G401 (cell line): Measurements from ENCODE around the gene RPL4. TPM values are rescaled to one million over a fixed set of nuclear protein-coding genes. Genes with fewer than 3 reads are reported as not detected.
"Not testable (repeated sequence)": the region's sequence is repeated elsewhere in the genome, so short reads cannot be mapped to it uniquely, and the experiment has no call there.

Experiments used
- DNase-seq: peaks from one replicate; pipeline ENCODE4 v3.0.0-alpha.2; 2015; ENCODE audit warnings: low spot score
- in situ Hi-C: cut with HindIII; loops from 2 replicates; pipeline ENCODE4 v1.10.0; 2016; ENCODE audit warnings: low sequenced_read_pairs, mixed read lengths
- total RNA-seq: library from RNA; depleted of rRNA; stranded (reverse); fragments of >200 nt; shearing (Covaris generic); gene quantifications from 2 replicates; pipeline ENCODE4 v1.2.3, GENCODE V29; 2014; rRNA removed

RPL4 gene
- total RNA-seq, 1 experiment from 2014 or later, result 10,667 TPM

DNA sequence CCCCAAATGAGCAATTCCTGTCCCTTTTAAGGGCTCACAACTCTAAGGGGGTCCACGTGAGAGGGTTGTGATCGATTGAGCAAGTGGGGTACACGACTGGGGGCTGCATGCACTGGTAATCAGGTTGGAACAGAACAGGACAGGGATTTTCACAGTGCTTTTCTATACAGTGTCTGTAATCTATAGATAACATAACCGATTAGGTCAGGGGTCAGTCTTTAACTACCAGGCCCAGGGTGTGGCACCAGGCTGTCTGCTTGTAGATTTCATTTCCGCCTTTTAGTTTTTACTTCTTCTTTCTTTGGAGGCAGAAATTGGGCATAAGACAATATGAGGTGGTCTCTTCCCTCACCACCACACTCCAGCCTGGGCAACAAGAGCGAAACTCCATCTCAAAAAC, 39.4 kb downstream of the RPL4 start:
- DNase-seq, in situ Hi-C loops: not testable (repeated sequence)

DNA sequence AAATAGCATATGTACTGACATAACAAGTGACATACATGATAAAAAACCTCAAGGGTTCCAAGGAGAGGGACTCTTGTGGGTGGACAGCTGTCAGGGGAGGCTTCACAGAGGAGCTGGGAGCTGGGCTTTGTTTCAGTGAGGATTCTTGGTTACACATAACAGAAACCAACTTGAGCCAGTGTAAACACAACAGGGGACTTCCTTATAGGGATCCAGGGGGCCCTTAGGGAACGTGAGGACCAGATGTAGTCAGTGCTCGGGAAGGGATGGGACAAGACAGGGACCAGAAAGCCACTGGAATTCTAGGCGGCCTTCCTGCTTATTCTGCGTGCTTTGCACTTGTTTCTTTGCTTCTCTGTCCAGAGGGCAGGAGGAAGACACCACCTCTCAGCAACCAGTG, 42.0 kb downstream of the RPL4 start:
- in situ Hi-C loops, result no loop called here
- DNase-seq, result no peak

DNA sequence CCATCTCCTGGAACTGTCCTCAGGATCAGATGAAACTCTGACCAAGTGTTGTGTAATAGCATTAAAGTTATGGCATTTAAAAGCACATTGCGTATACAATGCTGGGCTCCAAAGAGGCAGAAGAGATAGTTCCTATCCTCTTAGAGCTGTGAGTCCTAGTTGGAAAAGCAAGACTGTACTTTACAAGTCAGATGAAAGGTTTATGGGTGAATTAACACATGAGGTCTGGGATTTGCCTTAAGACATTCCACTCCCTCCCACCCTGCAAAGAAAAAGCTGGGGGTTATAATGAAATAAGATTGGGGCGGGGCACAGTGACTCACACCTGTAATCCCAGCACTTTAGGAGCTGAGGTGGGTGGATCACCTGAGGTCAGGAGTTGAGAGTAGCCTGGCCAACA, 42.7 kb downstream of the RPL4 start:
- in situ Hi-C loops, result no loop called here
- DNase-seq, result no peak

DNA sequence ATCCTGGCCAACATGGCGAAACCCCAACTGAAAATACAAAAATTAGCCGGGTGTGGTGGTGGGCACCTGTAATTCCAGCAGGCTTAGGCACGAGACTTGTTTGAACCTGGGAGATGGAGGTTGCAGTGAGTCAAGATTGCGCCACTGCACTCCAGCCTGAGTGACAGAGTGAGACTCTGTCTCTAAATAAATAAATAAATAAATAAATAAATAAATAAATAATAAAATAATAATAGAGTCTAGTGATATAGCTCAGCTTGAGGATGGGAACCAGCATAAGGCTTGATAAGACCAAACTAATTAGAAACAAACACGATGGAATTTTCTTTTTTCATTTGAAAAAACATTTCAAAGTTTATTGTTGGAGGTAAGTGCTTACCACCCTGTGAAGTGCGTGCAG, 43.4 kb downstream of the RPL4 start:
- in situ Hi-C loops, DNase-seq: not testable (repeated sequence)

DNA sequence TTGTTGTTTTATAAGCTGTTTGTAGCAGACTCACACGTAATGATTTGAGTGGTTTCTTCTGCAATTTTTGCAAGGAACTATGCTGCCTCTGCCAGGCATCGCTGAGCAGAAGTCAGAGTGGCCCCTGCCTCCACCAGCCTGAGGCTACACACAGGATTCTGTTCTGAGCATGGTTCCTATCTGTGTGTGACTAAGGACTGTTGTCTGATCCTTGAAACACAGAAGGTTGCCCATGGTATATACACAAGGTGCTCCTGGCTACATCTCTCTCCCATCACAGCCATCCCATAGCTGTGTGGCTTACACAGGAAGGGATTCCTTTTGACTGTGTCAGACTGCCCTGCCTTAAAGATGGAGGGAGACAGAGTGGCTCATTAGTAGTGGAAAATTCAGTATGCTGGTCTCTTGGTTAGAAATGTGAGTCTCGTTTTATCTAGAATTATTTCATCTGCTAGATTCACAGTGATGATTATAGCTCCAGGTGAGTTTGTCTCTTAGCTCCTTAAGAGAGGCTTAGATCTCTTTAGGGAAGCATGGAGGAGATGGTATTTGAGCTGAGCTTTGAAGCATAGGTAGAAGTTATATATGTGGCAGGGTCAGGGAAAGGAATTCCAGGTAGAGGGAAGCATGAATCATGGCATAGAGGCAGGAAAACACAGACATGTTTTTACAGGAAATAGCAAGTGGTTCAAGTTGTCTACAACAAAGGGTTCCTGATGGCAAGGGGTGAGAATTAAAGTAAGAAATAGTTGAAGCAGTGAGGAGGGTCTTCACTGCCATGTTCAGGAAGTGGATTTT, 44.6 kb downstream of the RPL4 start:
- in situ Hi-C loops, result no loop called here
- no peak for DNase-seq

DNA sequence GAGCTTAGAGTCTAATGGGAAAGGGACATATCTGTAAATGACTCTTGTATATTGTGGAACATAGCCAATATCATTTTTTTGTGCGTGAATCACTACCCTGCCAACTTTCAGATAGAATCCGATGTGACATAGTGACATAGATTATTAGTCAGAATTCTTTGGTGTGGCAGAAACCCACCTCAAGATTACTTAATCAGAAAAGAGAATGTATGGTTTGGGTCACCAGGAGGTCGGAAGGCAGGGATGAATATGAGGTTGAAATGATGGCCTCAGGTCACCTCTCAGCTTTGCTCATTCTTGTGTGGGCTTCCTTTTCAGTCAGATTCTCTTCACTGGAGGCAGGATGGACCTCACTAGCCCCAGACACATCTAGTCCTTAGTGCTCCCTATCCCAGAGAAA, 48.4 kb downstream of the RPL4 start:
- in situ Hi-C loops, result no loop called here

DNA sequence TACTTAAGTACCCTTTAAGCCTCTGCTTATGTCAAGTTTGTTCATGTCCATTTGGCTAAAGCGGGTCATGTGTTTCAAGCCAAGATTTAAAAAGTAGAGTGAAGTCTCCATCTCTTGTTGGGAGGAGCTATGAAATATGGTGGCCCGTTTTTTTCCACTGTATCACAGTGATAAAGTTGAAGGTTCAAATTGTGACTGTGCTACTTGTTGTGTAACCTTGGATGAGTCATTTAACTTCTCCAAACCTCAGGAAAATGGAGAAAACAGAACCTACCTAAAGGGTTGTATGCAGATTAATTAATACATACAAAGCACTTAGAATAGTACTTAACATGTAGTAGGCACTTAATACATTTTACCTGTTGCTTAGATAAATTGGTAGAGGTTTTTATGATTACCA, 50.5 kb downstream of the RPL4 start:
- DNase-seq, result no peak
- in situ Hi-C loops, result no loop called here

More for the DNA sequence above, 48.4 kb downstream of the RPL4 start:
- no peak for DNase-seq

DNA sequence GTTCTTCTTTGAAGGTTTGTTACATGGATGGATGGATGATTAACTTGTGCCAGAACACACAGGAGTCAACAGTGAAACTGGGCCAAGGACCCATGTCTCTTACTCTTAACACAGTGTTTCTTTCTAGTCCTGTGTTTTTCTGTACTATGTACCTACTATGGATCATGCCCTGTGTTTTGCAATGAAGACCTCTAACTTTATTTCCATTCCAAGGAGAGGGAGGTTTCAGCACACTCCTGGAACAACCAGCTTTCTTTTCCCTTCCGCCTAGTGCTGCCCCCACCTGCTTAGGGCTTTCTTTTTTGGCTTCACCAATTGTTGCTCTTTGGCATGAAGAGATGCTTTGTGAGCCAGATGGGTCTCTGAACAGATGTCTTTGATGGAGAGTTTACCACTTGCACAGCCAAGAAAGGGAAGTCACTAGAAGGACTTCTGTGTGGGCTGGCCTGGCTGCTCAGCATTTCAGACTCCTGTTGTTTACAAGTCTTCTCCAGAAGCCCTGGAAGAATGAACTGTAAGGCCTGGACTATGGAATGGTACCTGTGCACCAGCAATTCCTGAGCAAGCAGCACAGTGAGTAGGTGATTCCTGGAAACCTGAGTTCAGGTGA, 51.6 kb downstream of the RPL4 start:
- peak; percentile 64 for DNase-seq

DNA sequence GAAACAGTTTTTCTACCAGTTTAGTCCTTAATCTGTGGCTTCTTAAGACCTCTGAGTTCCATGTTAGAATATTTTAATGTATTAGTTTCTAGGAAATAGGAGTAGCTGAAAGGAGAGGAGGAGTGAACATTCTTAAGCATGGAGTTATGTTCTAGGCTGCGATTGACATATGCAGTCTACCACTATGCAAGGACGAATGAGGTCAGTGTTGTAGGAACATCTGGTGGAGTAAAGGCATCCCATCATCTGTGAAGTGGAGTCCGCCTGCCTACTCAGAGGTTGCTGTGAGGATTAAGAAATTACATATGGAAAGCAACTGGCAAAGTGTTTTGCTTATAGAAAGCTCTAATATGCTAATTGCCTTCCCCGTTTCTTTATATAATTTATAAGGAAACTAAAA, 52.2 kb downstream of the RPL4 start:
- DNase-seq, result no peak
- in situ Hi-C loops, result no loop called here

More for the DNA sequence above, 51.6 kb downstream of the RPL4 start:
- in situ Hi-C loops, result no loop called here

Other genes with a start within 250 kb of the RPL4 start
- 22.0 and 57.8 TPM in 2 replicates for gene DIS3L, start 211.3 kb downstream of the RPL4 start, total RNA-seq
- gene TIPIN, start 148.2 kb downstream of the RPL4 start, total RNA-seq, result 19.3 and 44.8 TPM in 2 replicates
- gene MAP2K1, start 117.9 kb downstream of the RPL4 start, total RNA-seq, result 5.3 and 13.9 TPM in 2 replicates
- 17.1 and 18.3 TPM in 2 replicates for gene SNAPC5, start 7.1 kb downstream of the RPL4 start, total RNA-seq
- 34.1 and 49.7 TPM in 2 replicates for gene ZWILCH, start 471 bp upstream of the RPL4 start, total RNA-seq
- 0.07 TPM in 1 of 2 replicates, not detected in the other for gene LCTL, start 61.1 kb upstream of the RPL4 start, total RNA-seq
- gene SMAD6, start 197.4 kb upstream of the RPL4 start, total RNA-seq, result 84.0 and 102 TPM in 2 replicates